Activated CD4-positive, alpha-beta memory T cell treated with anti-CD3 and anti-CD28 coated beads, Interleukin-2, amount 10 ng/mL, durations not matched to agents 7 days and 5 days (primary cell): ENCODE results near the gene VIPR2. TPM values are rescaled to one million over a fixed set of nuclear protein-coding genes. Genes with fewer than 3 reads are reported as not detected.
"Not testable (repeated sequence)": the region's sequence is repeated elsewhere in the genome, so short reads cannot be mapped to it uniquely, and the experiment has no call there.

Experiments
- CTCF ChIA-PET: fragments of 350-600 bp; sonication (Branson Sonifier 250); formaldehyde crosslinking; loops from one replicate; lab custom pipeline; 2021; ENCODE audit warnings: antibody characterized with exemption, inconsistent platforms; lab: Charles Lee
- POLR2A ChIA-PET: fragments of 350-600 bp; sonication (Branson Sonifier 250); formaldehyde crosslinking; loops from one replicate; lab custom pipeline; 2021; ENCODE audit warnings: antibody characterized with exemption; lab: Charles Lee
- DNase-seq: peaks from one replicate; pipeline ENCODE4 v3.0.0-alpha.2; 2020
- H3K27ac Mint-ChIP-seq: one replicate; pipeline ENCODE4 v1.8.0; 2021; ENCODE audit warnings: mild to moderate bottlenecking, mixed read lengths
- H3K27me3 Mint-ChIP-seq: one replicate; pipeline ENCODE4 v1.8.0; 2021; ENCODE audit warnings: mixed read lengths
- H3K36me3 Mint-ChIP-seq: one replicate; pipeline ENCODE4 v1.8.0; 2021; ENCODE audit warnings: low read depth, mixed read lengths
- H3K4me1 Mint-ChIP-seq: one replicate; pipeline ENCODE4 v1.8.0; 2021; ENCODE audit warnings: mixed read lengths
- H3K4me3 Mint-ChIP-seq: one replicate; pipeline ENCODE4 v1.8.0; 2021; ENCODE audit warnings: mild to moderate bottlenecking, mixed read lengths
- H3K9me3 Mint-ChIP-seq: one replicate; pipeline ENCODE4 v1.8.0; 2021; ENCODE audit warnings: mixed read lengths
- total RNA-seq, 2 experiments: library from RNA; stranded (reverse); gene quantifications; one replicate each; pipeline ENCODE4 v1.2.3, GENCODE V29; 2021

VIPR2 gene
- total RNA-seq, 2 experiments from 2014 or later = 0.13 to 0.23 TPM

- Mint-ChIP-seq H3K9me3 (no peaks in the 10 kb centered on the region), H3K4me3 (no peak overlapping the region), H3K36me3 (no peaks in the 10 kb centered on the region), H3K27ac (no peak overlapping the region), H3K4me1 (peaks cover 5% of the 10 kb centered on the region), H3K27me3 (peaks cover 18% of the 10 kb centered on the region)
- ChIA-PET POLR2A (no interaction called here), CTCF (no interaction called here)
- no peak for DNase-seq
Observed at GRCh38 chr7:159108941-159109652, 35.6 kb downstream of the VIPR2 start.

DNA sequence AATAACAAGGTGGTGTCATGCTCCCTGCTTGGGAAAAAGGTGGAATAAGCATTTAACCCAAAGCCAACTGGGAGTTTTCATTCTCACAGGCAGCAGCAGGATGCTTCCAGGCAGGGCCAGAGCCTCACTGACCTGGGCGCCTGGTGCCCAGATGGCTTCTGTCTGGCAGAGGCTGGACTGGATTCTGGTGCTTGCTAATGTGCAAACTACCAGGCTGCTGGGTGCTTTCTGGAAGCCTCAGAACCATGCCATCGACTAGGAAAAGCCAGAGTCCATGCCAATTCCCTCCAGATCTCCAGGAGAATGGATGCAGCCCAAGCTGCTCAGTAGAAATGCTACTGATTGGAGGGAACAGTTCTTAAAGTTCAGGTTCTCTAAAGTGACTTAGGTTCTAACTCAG lies 36.2 kb downstream of the VIPR2 start:
- Mint-ChIP-seq H3K9me3 (no peaks in the 10 kb centered on the region), H3K4me1 (peaks cover 5% of the 10 kb centered on the region), H3K4me3 (no peak overlapping the region), H3K27ac (no peak overlapping the region), H3K36me3 (no peaks in the 10 kb centered on the region), H3K27me3 (peaks cover 12% of the 10 kb centered on the region)
- ChIA-PET POLR2A (no interaction called here), CTCF (no interaction called here)
- no peak for DNase-seq

DNA sequence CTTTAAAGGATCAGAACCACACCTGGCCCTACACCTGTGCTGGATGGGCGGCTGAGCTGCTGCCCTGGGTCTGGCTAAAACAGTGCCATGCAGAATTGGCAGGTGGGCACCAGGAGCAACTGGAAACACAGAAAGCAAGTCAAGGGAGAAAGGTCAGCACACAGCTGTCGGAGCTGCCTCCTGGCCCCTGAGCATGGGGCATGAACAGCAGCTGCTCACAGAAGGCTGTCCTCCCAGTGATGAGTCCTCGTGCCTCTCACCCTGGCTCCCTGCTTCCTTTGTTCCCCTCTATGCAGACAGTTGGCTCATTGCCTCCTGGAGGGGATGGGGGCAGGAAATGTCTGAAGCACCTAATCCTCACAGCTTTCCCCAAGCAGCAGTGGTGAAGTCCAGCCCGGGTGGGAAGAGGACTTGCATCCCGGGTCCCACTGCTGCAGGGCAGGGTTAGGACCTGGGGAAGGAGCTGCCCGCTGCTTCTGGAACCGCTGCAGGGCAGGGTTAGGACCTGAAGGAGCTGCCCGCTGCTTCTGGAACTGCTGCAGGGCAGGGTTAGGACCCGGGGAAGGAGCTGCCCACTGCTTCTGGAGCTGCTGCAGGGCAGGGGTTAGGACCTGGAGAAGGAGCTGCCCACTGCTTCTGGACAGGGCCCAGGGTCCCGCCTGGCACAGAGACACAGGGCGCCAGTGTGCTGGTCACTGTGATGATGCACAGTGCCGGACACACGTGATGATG lies 37.3 kb downstream of the VIPR2 start:
- Mint-ChIP-seq H3K4me1 (peaks cover 4% of the 10 kb centered on the region), H3K27me3 (peaks cover 6% of the 10 kb centered on the region), H3K9me3 (peaks cover 1% of the 10 kb centered on the region), H3K4me3 (no peak overlapping the region), H3K36me3 (no peaks in the 10 kb centered on the region), H3K27ac (no peak overlapping the region)
- POLR2A ChIA-PET = no interaction called here
- DNase-seq = no peak
- CTCF ChIA-PET = no interaction called here

GRCh38 chr7:159105832-159106811 lies 38.5 kb downstream of the VIPR2 start:
- ChIA-PET POLR2A (no interaction called here), CTCF (no interaction called here)
- H3K27ac Mint-ChIP-seq = no peak overlapping the region
- H3K9me3 Mint-ChIP-seq = peaks cover 7% of the 10 kb centered on the region
- H3K36me3 Mint-ChIP-seq = no peaks in the 10 kb centered on the region
- H3K27me3 Mint-ChIP-seq = peaks cover 5% of the 10 kb centered on the region
- no peak for DNase-seq
- H3K4me3 Mint-ChIP-seq = no peak overlapping the region
- H3K4me1 Mint-ChIP-seq = no peaks in the 10 kb centered on the region

- ChIA-PET POLR2A (no interaction called here), CTCF (no interaction called here)
- Mint-ChIP-seq H3K4me3 (no peak overlapping the region), H3K9me3 (peaks cover 11% of the 10 kb centered on the region), H3K4me1 (no peaks in the 10 kb centered on the region), H3K27ac (no peak overlapping the region), H3K36me3 (no peaks in the 10 kb centered on the region), H3K27me3 (peaks cover 2% of the 10 kb centered on the region)
- no peak for DNase-seq
Observed at GRCh38 chr7:159105066-159105780, 39.4 kb downstream of the VIPR2 start.

GRCh38 chr7:159104188-159104920 lies 40.3 kb downstream of the VIPR2 start:
- CTCF ChIA-PET = no interaction called here
- H3K4me1 Mint-ChIP-seq = no peaks in the 10 kb centered on the region
- H3K36me3 Mint-ChIP-seq = no peaks in the 10 kb centered on the region
- H3K4me3 Mint-ChIP-seq = no peak overlapping the region
- peaks cover 11% of the 10 kb centered on the region for H3K9me3 Mint-ChIP-seq
- POLR2A ChIA-PET = no interaction called here
- H3K27ac Mint-ChIP-seq = no peak overlapping the region
- DNase-seq = no peak
- peaks cover 2% of the 10 kb centered on the region for H3K27me3 Mint-ChIP-seq

DNA sequence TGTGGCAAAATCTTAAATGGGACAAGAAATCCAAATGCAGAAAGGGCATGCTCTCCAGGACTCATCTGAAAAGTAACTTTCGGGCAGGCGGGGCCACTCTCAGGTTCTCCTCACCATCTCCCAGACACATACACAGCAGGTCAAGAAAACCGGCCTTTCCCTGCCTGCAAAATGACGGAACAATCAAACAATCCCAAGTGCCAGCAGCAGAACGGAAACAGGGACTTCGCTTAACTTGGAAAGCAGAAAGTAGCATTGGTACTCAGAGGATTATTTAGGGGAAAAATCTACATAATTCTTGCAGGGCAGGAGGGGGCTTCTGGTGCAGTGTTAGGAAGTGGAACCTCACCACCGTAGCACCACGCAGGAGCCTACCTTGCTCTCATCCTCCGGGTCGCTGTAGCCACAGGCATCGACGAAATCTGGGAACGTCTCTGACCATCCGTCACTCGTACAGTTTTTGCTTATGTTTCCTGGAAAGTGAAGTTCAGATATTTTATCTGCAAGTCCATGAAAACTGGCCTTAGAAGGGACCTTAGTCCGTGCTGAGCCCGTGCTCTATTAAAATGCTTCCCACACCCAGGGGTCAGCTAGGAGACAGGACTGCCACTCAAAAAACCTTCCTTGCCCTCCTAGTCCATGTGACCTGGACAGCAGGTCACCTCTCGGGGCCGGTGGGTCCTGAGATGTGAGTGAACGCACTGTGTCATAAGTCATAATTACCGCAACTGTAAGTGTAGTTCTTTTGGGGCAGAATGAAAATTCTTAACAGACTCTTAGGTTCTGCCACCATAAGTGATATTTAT lies 41.1 kb downstream of the VIPR2 start:
- H3K4me3 Mint-ChIP-seq = no peak overlapping the region
- no peaks in the 10 kb centered on the region for H3K4me1 Mint-ChIP-seq
- no peak for DNase-seq
- H3K36me3 Mint-ChIP-seq = no peaks in the 10 kb centered on the region
- ChIA-PET CTCF (no interaction called here), POLR2A (no interaction called here)
- H3K9me3 Mint-ChIP-seq = peaks cover 11% of the 10 kb centered on the region
- no peaks in the 10 kb centered on the region for H3K27me3 Mint-ChIP-seq
- H3K27ac Mint-ChIP-seq = no peak overlapping the region

- no peaks in the 10 kb centered on the region for H3K36me3 Mint-ChIP-seq
- DNase-seq = no peak
Observed at GRCh38 chr7:159102681-159103381, 41.8 kb downstream of the VIPR2 start.

DNA sequence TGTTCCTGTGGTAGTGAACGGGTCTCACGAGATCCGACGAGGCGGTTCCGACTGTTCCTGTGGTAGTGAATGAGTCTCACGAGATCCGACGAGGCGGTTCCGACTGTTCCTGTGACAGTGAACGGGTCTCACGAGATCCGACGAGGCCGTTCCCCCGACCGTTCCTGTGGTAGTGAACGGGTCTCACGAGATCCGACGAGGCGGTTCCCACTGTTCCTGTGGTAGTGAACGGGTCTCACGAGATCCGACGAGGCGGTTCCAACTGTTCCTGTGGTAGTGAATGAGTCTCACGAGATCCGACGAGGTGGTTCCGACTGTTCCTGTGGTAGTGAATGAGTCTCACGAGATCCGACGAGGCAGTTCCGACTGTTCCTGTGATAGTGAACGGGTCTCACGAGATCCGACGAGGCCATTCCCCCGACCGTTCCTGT lies 43.0 kb downstream of the VIPR2 start:
- H3K27ac Mint-ChIP-seq, H3K4me1 Mint-ChIP-seq, POLR2A ChIA-PET, DNase-seq, H3K4me3 Mint-ChIP-seq, CTCF ChIA-PET, H3K36me3 Mint-ChIP-seq, H3K27me3 Mint-ChIP-seq: not testable (repeated sequence)
- H3K9me3 Mint-ChIP-seq = peaks cover 11% of the 10 kb centered on the region

More at GRCh38 chr7:159102681-159103381, 41.8 kb downstream of the VIPR2 start:
- CTCF ChIA-PET = no interaction called here
- H3K9me3 Mint-ChIP-seq = peaks cover 11% of the 10 kb centered on the region
- no peaks in the 10 kb centered on the region for H3K4me1 Mint-ChIP-seq
- no peaks in the 10 kb centered on the region for H3K27me3 Mint-ChIP-seq
- POLR2A ChIA-PET = no interaction called here
- H3K27ac Mint-ChIP-seq = no peak overlapping the region
- no peak overlapping the region for H3K4me3 Mint-ChIP-seq

- not testable (repeated sequence) for H3K27ac Mint-ChIP-seq, H3K4me3 Mint-ChIP-seq
Observed at GRCh38 chr7:159101083-159101395, 43.6 kb downstream of the VIPR2 start.

DNA sequence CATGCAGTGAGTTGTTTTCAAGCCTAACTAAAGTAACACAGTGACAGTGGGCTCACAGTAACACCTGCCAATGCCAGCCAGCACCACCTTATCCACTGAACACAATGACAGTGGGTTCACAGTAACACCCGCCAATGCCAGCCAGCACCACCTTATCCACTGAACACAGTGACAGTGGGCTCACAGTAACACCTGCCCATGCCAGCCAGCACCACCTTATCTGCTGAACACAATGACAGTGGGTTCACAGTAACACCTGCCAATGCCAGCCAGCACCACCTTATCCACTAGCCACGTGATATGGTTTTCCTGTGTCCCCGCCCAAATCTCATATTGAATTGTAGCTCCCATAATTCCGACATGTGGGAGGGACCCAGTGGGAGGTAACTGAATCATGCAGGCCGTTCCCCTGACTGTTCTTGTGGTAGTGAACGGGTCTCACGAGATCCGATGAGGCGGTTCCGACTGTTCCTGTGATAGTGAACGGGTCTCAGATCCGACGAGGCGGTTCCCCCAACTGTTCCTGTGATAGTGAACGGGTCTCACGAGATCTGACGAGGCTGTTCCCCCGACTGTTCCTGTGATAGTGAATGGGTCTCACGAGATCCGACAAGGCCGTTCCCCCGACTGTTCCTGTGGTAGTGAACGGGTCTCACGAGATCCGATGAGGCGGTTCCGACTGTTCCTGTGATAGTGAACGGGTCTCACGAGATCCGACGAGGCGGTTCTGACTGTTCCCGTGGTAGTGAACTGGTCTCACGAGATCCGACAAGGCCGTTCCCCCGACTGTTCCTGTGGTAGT lies 44.2 kb downstream of the VIPR2 start:
- H3K9me3 Mint-ChIP-seq = peaks cover 11% of the 10 kb centered on the region
- H3K36me3 Mint-ChIP-seq, H3K27ac Mint-ChIP-seq, H3K27me3 Mint-ChIP-seq, POLR2A ChIA-PET, H3K4me3 Mint-ChIP-seq, DNase-seq, CTCF ChIA-PET, H3K4me1 Mint-ChIP-seq: not testable (repeated sequence)

More at GRCh38 chr7:159101083-159101395, 43.6 kb downstream of the VIPR2 start:
- H3K27me3 Mint-ChIP-seq, POLR2A ChIA-PET, CTCF ChIA-PET, H3K4me1 Mint-ChIP-seq, H3K36me3 Mint-ChIP-seq, DNase-seq: not testable (repeated sequence)
- H3K9me3 Mint-ChIP-seq = peaks cover 11% of the 10 kb centered on the region
